ENCODE results near the gene CORO2A. TPM values are rescaled to one million over a fixed set of nuclear protein-coding genes. Genes with fewer than 3 reads are reported as not detected.

Gene CORO2A
- total and polyA plus RNA-seq, 8 donors = 8.1 to 20.4 (median 9.3) TPM

DNA sequence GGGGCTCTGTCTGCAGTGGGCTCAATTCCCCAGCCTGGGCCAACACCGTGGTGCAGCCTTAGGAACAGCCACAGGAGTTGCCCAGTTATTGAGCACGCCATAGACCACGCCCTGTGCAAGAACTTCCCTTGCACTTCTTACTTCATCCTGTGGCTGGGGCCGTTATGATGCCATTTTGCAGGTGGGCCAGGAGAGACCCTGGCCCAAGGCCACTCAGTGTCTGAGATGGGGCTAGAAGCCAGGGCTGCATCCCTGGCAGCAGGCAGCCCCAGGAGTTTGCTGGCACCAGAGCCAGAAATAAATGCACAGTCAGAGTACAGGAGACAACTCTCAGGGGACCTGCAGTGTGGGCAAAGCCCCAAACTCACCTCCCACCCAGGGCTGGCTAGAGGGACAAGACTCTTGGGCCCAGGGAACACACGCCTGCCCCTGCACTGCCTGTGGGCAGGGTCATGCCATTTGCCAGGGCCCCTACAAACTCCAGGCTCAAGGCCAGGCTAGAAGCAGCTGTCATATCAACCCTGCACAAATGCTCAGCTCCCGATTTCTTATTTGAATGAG, 6.7 kb downstream of the CORO2A start:
- ATAC-seq (peak; percentile 44), DNase-seq (no peak)
- H3K27ac ChIP-seq = peak overlapping the region in 1 of 2 donors; percentile 55
- intact Hi-C loops (cut with DNase I) = no loop called here
- no peaks in the 10 kb centered on the region for H3K27me3 ChIP-seq
- no peak overlapping the region for H3K4me3 ChIP-seq
- H3K36me3 ChIP-seq = no peaks in the 10 kb centered on the region
- no peaks in the 10 kb centered on the region for H3K9me3 ChIP-seq
- TF ChIP-seq, protein P1, sequence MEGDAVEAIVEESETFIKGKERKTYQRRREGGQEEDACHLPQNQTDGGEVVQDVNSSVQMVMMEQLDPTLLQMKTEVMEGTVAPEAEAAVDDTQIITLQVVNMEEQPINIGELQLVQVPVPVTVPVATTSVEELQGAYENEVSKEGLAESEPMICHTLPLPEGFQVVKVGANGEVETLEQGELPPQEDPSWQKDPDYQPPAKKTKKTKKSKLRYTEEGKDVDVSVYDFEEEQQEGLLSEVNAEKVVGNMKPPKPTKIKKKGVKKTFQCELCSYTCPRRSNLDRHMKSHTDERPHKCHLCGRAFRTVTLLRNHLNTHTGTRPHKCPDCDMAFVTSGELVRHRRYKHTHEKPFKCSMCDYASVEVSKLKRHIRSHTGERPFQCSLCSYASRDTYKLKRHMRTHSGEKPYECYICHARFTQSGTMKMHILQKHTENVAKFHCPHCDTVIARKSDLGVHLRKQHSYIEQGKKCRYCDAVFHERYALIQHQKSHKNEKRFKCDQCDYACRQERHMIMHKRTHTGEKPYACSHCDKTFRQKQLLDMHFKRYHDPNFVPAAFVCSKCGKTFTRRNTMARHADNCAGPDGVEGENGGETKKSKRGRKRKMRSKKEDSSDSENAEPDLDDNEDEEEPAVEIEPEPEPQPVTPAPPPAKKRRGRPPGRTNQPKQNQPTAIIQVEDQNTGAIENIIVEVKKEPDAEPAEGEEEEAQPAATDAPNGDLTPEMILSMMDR (IDR thresholded peaks at IDR 0.05) = no peak
- peaks cover 0 to 17% of the 10 kb centered on the region in 2 donors for H3K4me1 ChIP-seq

DNA sequence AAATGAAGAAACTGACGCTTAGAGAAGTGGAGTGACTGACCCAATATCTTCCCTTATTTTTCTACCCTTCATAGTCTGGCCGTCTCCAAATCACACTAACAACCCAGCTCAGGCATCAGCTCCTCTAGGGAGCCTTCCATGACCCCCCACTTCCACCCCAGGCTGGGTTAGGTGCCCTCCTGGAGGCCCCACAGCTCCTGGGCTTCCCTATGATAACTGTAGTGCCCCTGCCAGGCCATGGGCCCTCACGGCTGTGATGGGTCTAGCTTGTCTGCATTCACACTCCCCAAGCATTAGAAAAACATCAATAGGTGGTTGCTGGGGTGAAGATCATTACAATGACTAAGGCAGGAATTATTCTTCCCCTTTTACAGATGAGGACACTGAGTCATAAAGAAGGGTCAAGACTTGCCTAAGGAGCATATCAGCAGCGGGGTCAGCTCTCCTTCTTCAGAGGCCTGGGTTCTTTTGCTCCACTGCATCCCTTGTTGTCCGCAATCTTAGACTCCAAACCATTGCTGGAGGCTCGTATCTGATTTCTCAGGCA, 7.3 kb downstream of the CORO2A start:
- Histone ChIP-seq H3K36me3 (no peaks in the 10 kb centered on the region), H3K27ac (peak overlapping the region in 1 of 2 donors; percentile 55), H3K4me3 (no peak overlapping the region), H3K9me3 (no peaks in the 10 kb centered on the region), H3K4me1 (peaks cover 0 to 15% of the 10 kb centered on the region in 2 donors), H3K27me3 (no peaks in the 10 kb centered on the region)
- TF ChIP-seq, protein P1 (IDR thresholded peaks at IDR 0.05) = no peak
- DNase-seq (no peak), ATAC-seq (no peak)
- intact Hi-C loops (cut with DNase I) = no loop called here

DNA sequence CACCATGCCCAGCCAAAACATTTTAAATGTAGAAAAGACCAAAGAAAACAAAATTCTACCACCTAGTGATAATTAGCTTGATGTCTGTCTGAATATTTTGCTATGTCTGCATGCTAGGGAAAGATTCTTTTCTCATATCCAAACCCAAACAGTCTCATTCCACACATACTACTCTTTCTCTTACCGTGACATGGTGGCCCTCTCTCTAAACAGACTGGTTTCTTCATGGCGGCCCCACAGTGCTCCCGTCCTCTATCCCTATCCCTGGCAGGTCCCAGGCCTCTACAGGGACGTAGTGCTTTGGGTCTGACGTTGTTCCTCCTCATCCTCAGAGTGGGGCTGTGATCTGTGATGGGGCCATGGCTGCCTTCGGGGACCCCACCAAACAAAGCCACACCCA, 8.1 kb downstream of the CORO2A start:
- intact Hi-C loops (cut with DNase I) = no loop called here
- H3K36me3 ChIP-seq = no peaks in the 10 kb centered on the region
- TF ChIP-seq, protein P1 (IDR thresholded peaks at IDR 0.05) = no peak

DNA sequence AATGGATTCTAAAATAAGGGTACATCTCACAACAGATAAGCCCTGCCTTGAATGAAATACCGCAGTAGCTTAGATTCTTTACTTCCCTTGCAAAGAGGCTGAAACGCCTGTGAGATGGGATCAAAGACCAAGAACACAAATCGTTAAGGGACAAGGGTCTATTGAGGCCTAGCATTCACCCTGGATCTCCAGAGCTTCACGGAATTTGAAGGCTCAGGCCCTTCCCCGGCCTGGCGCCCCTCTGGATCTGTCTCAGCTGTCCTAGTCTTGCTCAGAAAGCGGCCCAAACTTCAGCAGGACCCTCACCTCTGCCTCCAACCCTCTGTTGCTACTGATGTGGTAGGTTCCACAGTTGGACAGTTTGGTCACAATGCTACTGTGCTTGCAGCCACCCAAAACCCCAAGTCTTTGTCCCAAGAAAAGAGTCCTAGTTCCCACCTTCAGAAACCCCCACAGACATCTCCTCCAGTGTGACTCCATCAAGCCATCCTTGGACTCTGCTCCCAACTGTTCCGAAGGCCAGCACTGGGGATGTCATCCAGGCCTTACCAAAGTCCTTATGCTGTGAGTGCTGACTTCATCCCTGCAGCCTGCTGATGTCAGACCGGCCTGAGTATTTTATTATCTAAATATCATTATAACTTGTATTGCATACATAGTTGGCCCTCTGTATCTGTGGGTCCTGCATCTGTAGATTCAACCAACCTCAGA, 9.4 kb downstream of the CORO2A start:
- ATAC-seq (no peak), DNase-seq (no peak)
- Histone ChIP-seq H3K4me3 (no peak overlapping the region), H3K4me1 (peaks cover 0 to 25% of the 10 kb centered on the region in 2 donors), H3K27ac (no peak overlapping the region), H3K27me3 (no peaks in the 10 kb centered on the region), H3K9me3 (no peaks in the 10 kb centered on the region), H3K36me3 (no peaks in the 10 kb centered on the region)
- TF ChIP-seq, protein P1 (IDR thresholded peaks at IDR 0.05) = no peak
- intact Hi-C loops (cut with DNase I) = no loop called here

More for the DNA sequence above, 8.1 kb downstream of the CORO2A start:
- Histone ChIP-seq H3K27me3 (no peaks in the 10 kb centered on the region), H3K4me3 (no peak overlapping the region), H3K27ac (peak overlapping the region in 1 of 2 donors; percentile 55), H3K4me1 (peaks cover 0 to 21% of the 10 kb centered on the region in 2 donors), H3K9me3 (no peaks in the 10 kb centered on the region)
- ATAC-seq = no peak
- DNase-seq = no peak

DNA sequence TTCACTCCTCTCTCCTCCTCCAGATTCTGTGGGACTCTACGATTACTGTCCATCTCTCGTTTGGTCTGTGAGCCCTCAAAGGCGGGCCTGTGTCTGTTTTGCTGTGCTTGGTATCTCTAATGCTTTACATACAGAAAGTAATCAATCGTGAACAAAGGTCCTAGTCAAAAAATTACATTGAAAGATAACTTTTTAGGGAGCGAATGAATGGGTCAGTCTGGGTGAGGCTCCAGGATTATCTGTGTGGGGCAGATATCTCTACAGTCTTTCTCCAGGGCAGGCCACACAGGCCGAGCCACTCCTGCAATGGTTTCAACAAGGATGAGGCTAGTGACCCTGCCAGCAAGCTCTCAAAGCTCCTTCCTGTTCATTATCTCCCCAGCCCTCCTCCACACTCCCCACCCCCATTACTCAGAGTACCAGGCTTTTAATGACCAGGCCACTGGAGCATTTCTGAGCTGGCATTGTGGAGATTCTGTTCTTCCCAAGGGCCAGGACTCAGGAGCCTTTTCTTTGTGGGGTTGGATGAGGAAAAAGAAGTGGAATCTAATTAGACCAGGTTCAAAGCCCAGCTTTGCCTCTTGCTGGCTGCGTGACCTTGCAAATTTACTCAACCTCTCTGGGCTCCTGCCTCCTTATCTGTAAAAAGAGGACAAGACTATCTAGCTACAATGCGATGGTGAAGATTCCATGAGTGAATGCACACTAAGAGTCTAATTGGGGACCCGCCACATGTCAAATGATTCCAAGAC, 10.2 kb downstream of the CORO2A start:
- no peak overlapping the region for H3K4me3 ChIP-seq
- no peak overlapping the region for H3K27ac ChIP-seq
- H3K36me3 ChIP-seq = no peaks in the 10 kb centered on the region
- peaks cover 0 to 25% of the 10 kb centered on the region in 2 donors for H3K4me1 ChIP-seq
- peak; percentile 56 for ATAC-seq
- DNase-seq = no peak
- TF ChIP-seq, protein P1 (IDR thresholded peaks at IDR 0.05) = no peak
- no peaks in the 10 kb centered on the region for H3K27me3 ChIP-seq
- intact Hi-C loops (cut with DNase I) = no loop called here
- H3K9me3 ChIP-seq = no peaks in the 10 kb centered on the region
